ENCODE data around the gene TMEFF2.

- TF ChIP-seq POLR2A (IDR thresholded peaks at IDR 0.05) (no peak), CTCF (IDR thresholded peaks at IDR 0.05 in 4 of 5, conservative IDR thresholded peaks at IDR 0.05 in 1 of 5) (no peak)
Observed at GRCh38 chr2:191961556-191961955, 233.2 kb downstream of the TMEFF2 start.

Measured in gastrocnemius medialis (tissue), 4 donors.